H1 (cell line): ENCODE data around the gene STYK1.

Experiments used
- YY1 ChIP-seq: IDR thresholded peaks from 2 replicates; pipeline ENCODE4 v1.6.1; 2011; ENCODE audit warnings: low read depth, mild to moderate bottlenecking, low read length
- TF ChIP-seq, protein P1 (sequence below), 3 experiments: IDR thresholded peaks; 1 replicate in 2 of 3; 2 replicates in 1 of 3; pipeline versions ENCODE4 v1.5.1 to v1.6.1; 2011; ENCODE audit warnings: low read length in 3 of 3, mild to moderate bottlenecking in 3 of 3, inconsistent platforms in 2 of 3, low read depth in 1 of 3, moderate library complexity in 1 of 3; ENCODE audit not compliant: insufficient read depth in 1 of 3; ENCODE audit errors: control extremely low read depth in 1 of 3

DNA sequence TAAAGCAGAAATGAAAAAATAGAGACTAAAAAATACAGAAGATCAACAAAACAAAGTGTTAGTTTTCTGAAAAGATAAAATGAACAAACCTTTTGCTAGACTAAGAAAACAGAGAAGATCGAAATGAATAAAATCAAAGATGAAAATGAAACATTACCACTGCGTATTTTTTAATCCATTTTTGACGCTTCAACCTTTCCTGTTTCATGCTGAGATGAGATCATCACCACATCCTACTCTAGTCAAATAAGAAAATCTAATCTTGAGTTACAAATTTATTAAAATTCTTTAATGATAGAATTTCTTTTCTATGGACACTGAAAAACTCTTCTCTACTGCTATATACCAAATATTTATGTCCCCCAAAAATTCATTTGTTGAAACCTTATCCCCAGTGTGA lies 91.1 kb downstream of the STYK1 start:
- TF ChIP-seq, protein P1, sequence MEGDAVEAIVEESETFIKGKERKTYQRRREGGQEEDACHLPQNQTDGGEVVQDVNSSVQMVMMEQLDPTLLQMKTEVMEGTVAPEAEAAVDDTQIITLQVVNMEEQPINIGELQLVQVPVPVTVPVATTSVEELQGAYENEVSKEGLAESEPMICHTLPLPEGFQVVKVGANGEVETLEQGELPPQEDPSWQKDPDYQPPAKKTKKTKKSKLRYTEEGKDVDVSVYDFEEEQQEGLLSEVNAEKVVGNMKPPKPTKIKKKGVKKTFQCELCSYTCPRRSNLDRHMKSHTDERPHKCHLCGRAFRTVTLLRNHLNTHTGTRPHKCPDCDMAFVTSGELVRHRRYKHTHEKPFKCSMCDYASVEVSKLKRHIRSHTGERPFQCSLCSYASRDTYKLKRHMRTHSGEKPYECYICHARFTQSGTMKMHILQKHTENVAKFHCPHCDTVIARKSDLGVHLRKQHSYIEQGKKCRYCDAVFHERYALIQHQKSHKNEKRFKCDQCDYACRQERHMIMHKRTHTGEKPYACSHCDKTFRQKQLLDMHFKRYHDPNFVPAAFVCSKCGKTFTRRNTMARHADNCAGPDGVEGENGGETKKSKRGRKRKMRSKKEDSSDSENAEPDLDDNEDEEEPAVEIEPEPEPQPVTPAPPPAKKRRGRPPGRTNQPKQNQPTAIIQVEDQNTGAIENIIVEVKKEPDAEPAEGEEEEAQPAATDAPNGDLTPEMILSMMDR (IDR thresholded peaks at IDR 0.05; ENCODE audit: control extremely low read depth in 1 of 3, insufficient read depth in 1 of 3, low read depth in 1 of 3, low read length in 3 of 3): no peak
- no peak for TF ChIP-seq YY1
